Measurements from ENCODE around the gene BTBD9. TPM values are rescaled to one million over a fixed set of nuclear protein-coding genes. Genes with fewer than 3 reads are reported as not detected.

Gene BTBD9
- total RNA-seq, 1 experiment from 2014 or later = 10.8 TPM

DNA sequence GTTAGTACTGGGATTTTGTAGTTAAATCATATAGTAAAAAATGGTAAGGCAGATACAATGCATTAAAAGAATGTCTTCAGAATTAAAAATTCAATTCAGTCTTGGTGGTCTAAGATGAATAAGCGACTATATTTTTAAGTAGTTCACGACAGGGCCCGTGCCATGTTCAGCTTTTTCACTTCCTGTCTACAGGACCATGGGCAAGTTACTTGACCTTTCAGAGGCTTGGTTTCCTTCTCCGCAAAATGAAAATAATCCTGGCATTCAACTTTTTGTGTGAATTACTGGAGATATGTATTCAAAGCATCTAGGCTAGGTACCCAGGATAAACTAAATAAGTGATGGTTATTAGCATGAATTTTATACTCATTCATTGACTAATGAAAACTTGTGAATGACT, 216.0 kb downstream of the BTBD9 start:
- Histone ChIP-seq H4K20me1 (ENCODE audit: insufficient read depth) (no peaks in the 10 kb centered on the region; the same call in 1 of the 2 replicates), H3K4me3 (no peak overlapping the region), H3F3A (ENCODE audit: insufficient read depth, low read depth) (no peaks in the 10 kb centered on the region), H3K79me2 (ENCODE audit: low read depth) (no peaks in the 10 kb centered on the region), H3K9me2 (ENCODE audit: insufficient read depth) (no peaks in the 10 kb centered on the region), H3K27me3 (ENCODE audit: insufficient read depth, low read depth) (no peaks in the 10 kb centered on the region), H3K4me2 (no peak overlapping the region), H3K9me3 (ENCODE audit: insufficient read depth, low read depth) (no peaks in the 10 kb centered on the region), H3K27ac (no peak overlapping the region), H3K4me1 (replicated peaks; ENCODE audit: insufficient read depth) (no peaks in the 10 kb centered on the region), H3K36me3 (ENCODE audit: low read depth) (no peaks in the 10 kb centered on the region), H2AFZ (no peak overlapping the region)
- no TSS peak for BruUV-seq (replicated peaks)
- DNase-seq = no peak
- ChIA-PET CTCF (no interaction called here), POLR2A (ENCODE audit: unreplicated experiment) (no interaction called here)
- intact Hi-C loops (cut with micrococcal nuclease; ENCODE audit: unreplicated experiment) = no loop called here
- no peak for TF ChIP-seq EZH2 (IDR thresholded peaks at IDR 0.05; ENCODE audit: low read depth)
- TF ChIP-seq, protein P1, sequence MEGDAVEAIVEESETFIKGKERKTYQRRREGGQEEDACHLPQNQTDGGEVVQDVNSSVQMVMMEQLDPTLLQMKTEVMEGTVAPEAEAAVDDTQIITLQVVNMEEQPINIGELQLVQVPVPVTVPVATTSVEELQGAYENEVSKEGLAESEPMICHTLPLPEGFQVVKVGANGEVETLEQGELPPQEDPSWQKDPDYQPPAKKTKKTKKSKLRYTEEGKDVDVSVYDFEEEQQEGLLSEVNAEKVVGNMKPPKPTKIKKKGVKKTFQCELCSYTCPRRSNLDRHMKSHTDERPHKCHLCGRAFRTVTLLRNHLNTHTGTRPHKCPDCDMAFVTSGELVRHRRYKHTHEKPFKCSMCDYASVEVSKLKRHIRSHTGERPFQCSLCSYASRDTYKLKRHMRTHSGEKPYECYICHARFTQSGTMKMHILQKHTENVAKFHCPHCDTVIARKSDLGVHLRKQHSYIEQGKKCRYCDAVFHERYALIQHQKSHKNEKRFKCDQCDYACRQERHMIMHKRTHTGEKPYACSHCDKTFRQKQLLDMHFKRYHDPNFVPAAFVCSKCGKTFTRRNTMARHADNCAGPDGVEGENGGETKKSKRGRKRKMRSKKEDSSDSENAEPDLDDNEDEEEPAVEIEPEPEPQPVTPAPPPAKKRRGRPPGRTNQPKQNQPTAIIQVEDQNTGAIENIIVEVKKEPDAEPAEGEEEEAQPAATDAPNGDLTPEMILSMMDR (conservative IDR thresholded peaks at IDR 0.05) = no peak

DNA sequence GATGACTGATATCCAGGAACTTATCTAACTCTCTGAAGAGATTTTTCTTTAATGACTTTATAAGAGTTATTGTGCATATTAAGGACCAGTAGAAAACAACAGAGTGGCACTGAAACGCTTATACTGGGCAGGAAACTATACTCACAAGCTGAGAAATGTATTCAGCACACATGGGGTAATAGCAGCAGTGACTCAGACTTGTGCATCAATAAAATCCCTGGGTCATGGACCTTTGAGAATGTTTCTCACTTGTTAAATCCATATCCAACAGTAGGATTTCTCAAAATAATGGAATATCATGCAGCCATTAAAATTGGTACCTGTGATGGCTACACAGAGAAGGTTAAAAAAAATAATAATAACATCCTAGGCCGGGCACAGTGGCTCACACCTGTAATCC, 219.5 kb downstream of the BTBD9 start:
- no peaks in the 10 kb centered on the region for H3K4me1 ChIP-seq (replicated peaks; ENCODE audit: insufficient read depth)
- intact Hi-C loops (cut with micrococcal nuclease; ENCODE audit: unreplicated experiment) = no loop called here
- ChIA-PET POLR2A (ENCODE audit: unreplicated experiment) (no interaction called here), CTCF (no interaction called here)
- H3K4me2 ChIP-seq = no peak overlapping the region
- no TSS peak for BruUV-seq (replicated peaks)
- no peaks in the 10 kb centered on the region for H3K36me3 ChIP-seq (ENCODE audit: low read depth)
- H3K9me2 ChIP-seq (ENCODE audit: insufficient read depth) = no peaks in the 10 kb centered on the region
- H3K9me3 ChIP-seq (ENCODE audit: insufficient read depth, low read depth) = no peaks in the 10 kb centered on the region
- no peaks in the 10 kb centered on the region for H3K27me3 ChIP-seq (ENCODE audit: insufficient read depth, low read depth)
- H3K27ac ChIP-seq = no peak overlapping the region
- H2AFZ ChIP-seq = no peak overlapping the region
- DNase-seq = no peak
- TF ChIP-seq, protein P1 (conservative IDR thresholded peaks at IDR 0.05) = no peak
- no peak for TF ChIP-seq EZH2 (IDR thresholded peaks at IDR 0.05; ENCODE audit: low read depth)
- no peaks in the 10 kb centered on the region; the same call in 1 of the 2 replicates for H4K20me1 ChIP-seq (ENCODE audit: insufficient read depth)
- H3K79me2 ChIP-seq (ENCODE audit: low read depth) = no peaks in the 10 kb centered on the region
- no peak overlapping the region for H3K4me3 ChIP-seq
- no peaks in the 10 kb centered on the region for H3F3A ChIP-seq (ENCODE audit: insufficient read depth, low read depth)

GRCh38 chr6:38417521-38417920, 222.2 kb downstream of the BTBD9 start:
- no peaks in the 10 kb centered on the region for H3K9me3 ChIP-seq (ENCODE audit: insufficient read depth, low read depth)
- H3K27me3 ChIP-seq (ENCODE audit: insufficient read depth, low read depth) = no peaks in the 10 kb centered on the region
- no peaks in the 10 kb centered on the region for H3K79me2 ChIP-seq (ENCODE audit: low read depth)
- H3K9me2 ChIP-seq (ENCODE audit: insufficient read depth) = no peaks in the 10 kb centered on the region
- intact Hi-C loops (cut with micrococcal nuclease; ENCODE audit: unreplicated experiment) = no loop called here
- H2AFZ ChIP-seq = no peak overlapping the region
- H3K36me3 ChIP-seq (ENCODE audit: low read depth) = no peaks in the 10 kb centered on the region
- H3F3A ChIP-seq (ENCODE audit: insufficient read depth, low read depth) = no peaks in the 10 kb centered on the region
- no peak for DNase-seq
- H4K20me1 ChIP-seq (ENCODE audit: insufficient read depth) = no peaks in the 10 kb centered on the region; the same call in 1 of the 2 replicates
- H3K4me2 ChIP-seq = no peak overlapping the region
- CTCF ChIA-PET = no interaction called here
- no peak overlapping the region for H3K4me3 ChIP-seq
- no peak overlapping the region for H3K27ac ChIP-seq
- POLR2A ChIA-PET (ENCODE audit: unreplicated experiment) = no interaction called here
- H3K4me1 ChIP-seq (replicated peaks; ENCODE audit: insufficient read depth) = no peaks in the 10 kb centered on the region
- TF ChIP-seq, protein P1 (conservative IDR thresholded peaks at IDR 0.05) = no peak
- no peak for TF ChIP-seq EZH2 (IDR thresholded peaks at IDR 0.05; ENCODE audit: low read depth)
- BruUV-seq (replicated peaks) = no TSS peak

Measured in PC-9 (cell line).